Activated CD8-positive, alpha-beta memory T cell treated with anti-CD3 and anti-CD28 coated beads, Interleukin-2, amount 10 ng/mL, durations not matched to agents 7 days and 5 days (primary cell): ENCODE measurements around the gene CISH. TPM values are rescaled to one million over a fixed set of nuclear protein-coding genes. Genes with fewer than 3 reads are reported as not detected.
A peak's percentile ranks its signal among the peaks of the same experiment; 100 is the strongest.

Experiments
- ATAC-seq: fragments of 150-1000 bp; cut with Tn5 transposase; one replicate; pipeline ENCODE4 v1.10.0; 2021; ENCODE audit warnings: moderate library complexity
- CTCF ChIA-PET: fragments of 350-600 bp; sonication (Branson Sonifier 250); formaldehyde crosslinking; loops from one replicate; lab custom pipeline; 2021; ENCODE audit warnings: antibody characterized with exemption; lab: Charles Lee
- DNase-seq: peaks from one replicate; pipeline ENCODE4 v3.0.0-alpha.2; 2020
- H3K27ac Mint-ChIP-seq: one replicate; pipeline ENCODE4 v1.8.0; 2021; ENCODE audit warnings: mild to moderate bottlenecking, mixed read lengths
- H3K27me3 Mint-ChIP-seq: one replicate; pipeline ENCODE4 v1.8.0; 2021; ENCODE audit warnings: mixed read lengths
- H3K36me3 Mint-ChIP-seq: one replicate; pipeline ENCODE4 v1.8.0; 2021; ENCODE audit warnings: mild to moderate bottlenecking, mixed read lengths
- H3K4me1 Mint-ChIP-seq: one replicate; pipeline ENCODE4 v1.8.0; 2021; ENCODE audit warnings: mixed read lengths
- H3K4me3 Mint-ChIP-seq: one replicate; pipeline ENCODE4 v1.8.0; 2021; ENCODE audit warnings: mild to moderate bottlenecking, moderate library complexity, mixed read lengths
- H3K9me3 Mint-ChIP-seq: one replicate; pipeline ENCODE4 v1.8.0; 2022; ENCODE audit warnings: low read depth, mixed read lengths
- total RNA-seq, 2 experiments: library from RNA; stranded (reverse); gene quantifications; one replicate each; pipeline ENCODE4 v1.2.3, GENCODE V29; 2021

Gene CISH
- total RNA-seq, 2 experiments from 2014 or later: 266 to 369 TPM

DNA sequence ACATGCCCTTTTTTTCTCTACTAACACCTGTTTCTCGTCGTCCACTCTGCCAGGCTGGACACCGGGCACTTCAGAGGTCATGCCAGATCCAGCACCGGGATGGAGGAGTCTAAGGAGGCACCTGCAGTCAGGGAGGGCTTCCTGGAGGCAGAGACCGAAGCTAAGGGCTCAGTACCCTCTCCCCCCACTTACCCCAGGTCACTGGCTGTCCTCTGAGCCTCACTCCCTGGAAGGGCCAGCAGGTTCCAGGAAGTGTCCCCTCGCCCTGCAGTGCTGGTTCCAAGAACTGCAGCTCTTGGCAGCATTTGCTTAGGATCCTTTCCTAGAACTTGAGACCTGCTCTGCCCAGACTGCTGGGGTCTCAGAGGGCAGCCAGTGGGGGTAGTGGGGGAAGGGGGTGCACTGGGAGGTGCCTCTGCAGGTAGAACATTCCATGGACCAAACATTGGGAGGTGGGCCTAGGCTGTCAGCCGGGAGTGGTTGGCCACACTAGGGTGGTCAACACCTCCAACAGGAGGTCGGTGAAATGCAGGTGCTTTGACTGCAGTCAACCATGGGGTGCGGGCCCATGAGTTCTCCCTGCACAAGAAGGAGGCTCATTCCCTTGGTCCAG is 11.3 kb downstream of the CISH start:
- Mint-ChIP-seq H3K27me3 (no peaks in the 10 kb centered on the region), H3K4me1 (peaks cover 85% of the 10 kb centered on the region), H3K36me3 (peaks cover 33% of the 10 kb centered on the region), H3K4me3 (peak overlapping the region; percentile 45), H3K27ac (peak overlapping the region; percentile 100), H3K9me3 (no peaks in the 10 kb centered on the region)
- ATAC-seq (no peak), DNase-seq (peak; percentile 66)
- CTCF ChIA-PET: interaction anchor here (0.9 to 25.1 kb wide), 4 partner anchors 10 to 262 kb away, joined by 3 to 859 read pairs (median 154); partner anchors contain the start of genes C3orf18, CISH, HEMK1 and MAPKAPK3

DNA sequence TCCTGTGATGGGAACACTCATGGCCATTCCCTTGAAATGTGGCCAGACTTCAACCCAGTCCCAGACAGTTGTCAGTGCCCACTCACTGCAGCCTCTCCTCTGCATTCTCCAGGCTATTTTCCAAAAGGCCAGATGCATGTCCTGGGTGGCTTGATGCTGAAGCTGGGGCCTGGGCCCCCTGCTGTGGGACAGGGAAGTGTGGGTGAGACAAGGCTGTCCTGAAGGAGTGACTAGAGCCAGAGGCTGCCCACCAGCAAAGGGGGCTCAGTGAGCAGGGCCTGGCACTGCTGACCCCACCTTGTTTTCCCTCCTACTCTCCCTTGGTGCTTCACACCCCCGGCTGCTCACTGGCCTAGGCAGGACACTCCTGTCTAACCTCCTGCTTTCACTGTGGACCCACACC is 11.9 kb downstream of the CISH start:
- Mint-ChIP-seq H3K9me3 (no peaks in the 10 kb centered on the region), H3K4me1 (peaks cover 85% of the 10 kb centered on the region), H3K4me3 (no peak overlapping the region), H3K27me3 (no peaks in the 10 kb centered on the region), H3K27ac (peak overlapping the region; percentile 100), H3K36me3 (peaks cover 28% of the 10 kb centered on the region)
- DNase-seq (no peak), ATAC-seq (no peak)
- CTCF ChIA-PET: interaction anchor here (9.4 to 25.1 kb wide), 3 partner anchors 10 to 27 kb away, joined by 143 to 859 read pairs (median 164); partner anchors contain the start of genes C3orf18, CISH, HEMK1 and MAPKAPK3

- Mint-ChIP-seq H3K4me3 (no peak overlapping the region), H3K36me3 (peaks cover 23% of the 10 kb centered on the region), H3K4me1 (peaks cover 85% of the 10 kb centered on the region), H3K27me3 (no peaks in the 10 kb centered on the region), H3K9me3 (no peaks in the 10 kb centered on the region), H3K27ac (peak overlapping the region; percentile 100)
- ATAC-seq: no peak
- CTCF ChIA-PET: interaction anchor here (9.4 to 25.1 kb wide), 3 partner anchors 9 to 26 kb away, joined by 143 to 859 read pairs (median 164); partner anchors contain the start of genes C3orf18, CISH, HEMK1 and MAPKAPK3
- no peak for DNase-seq
Measured at GRCh38 chr3:50599115-50599715, 12.4 kb downstream of the CISH start.

DNA sequence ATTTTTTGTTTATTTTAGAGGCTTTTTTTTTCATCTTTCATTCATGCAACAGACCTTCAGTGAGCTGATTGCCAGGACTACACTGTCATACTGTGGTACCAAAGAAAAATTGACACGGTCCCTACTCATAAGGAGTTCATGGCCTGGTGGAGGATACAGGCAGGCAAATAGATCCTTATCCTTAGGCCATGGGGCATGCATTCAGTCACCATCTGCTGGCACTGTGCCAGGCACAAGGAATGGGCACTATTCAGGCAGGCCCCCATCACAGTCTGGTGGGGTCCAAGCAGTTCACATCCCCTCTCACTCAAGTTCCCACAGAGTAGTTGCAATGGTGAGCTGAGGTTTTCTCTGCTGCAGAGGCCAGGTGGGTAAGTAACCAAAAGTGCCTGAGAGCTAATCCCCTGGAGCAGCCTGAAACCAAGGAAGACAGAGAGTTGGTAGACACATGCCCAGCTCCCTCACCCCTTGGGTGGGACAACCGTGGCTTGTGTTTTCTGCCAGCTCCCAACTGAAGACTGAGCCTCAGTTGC is 17.3 kb downstream of the CISH start:
- DNase-seq: no peak
- CTCF ChIA-PET: interaction anchor here (1.1 to 10.3 kb wide), 4 partner anchors 8 to 21 kb away, joined by 3 to 347 read pairs (median 84); partner anchors contain the start of genes C3orf18 and HEMK1
- ATAC-seq: no peak
- H3K36me3 Mint-ChIP-seq: peaks cover 8% of the 10 kb centered on the region
- H3K4me1 Mint-ChIP-seq: peaks cover 83% of the 10 kb centered on the region
- peak overlapping the region; percentile 98 for H3K27ac Mint-ChIP-seq
- no peaks in the 10 kb centered on the region for H3K27me3 Mint-ChIP-seq
- no peak overlapping the region for H3K4me3 Mint-ChIP-seq
- no peaks in the 10 kb centered on the region for H3K9me3 Mint-ChIP-seq

DNA sequence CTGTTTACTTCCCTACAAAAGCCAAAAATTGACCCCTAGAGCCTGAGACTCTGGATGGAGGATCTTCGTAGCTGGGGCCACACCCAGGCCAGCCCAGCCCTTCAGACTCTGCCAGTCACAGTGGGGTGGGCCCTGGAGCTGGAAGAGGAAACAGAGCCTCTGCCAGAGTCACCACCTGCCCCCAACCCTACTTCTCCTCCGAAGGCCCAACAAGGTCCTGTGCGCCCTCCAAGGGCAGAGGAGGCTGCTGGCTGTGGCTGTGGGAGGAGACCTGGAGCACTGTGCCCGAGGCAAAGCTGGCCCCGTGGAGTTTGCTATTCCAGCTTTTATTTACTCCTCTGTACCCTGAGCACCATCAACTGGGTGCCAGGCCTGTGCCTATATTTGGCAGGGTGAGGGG is 19.0 kb downstream of the CISH start:
- Mint-ChIP-seq H3K9me3 (no peaks in the 10 kb centered on the region), H3K4me3 (no peak overlapping the region), H3K27me3 (no peaks in the 10 kb centered on the region), H3K27ac (peak overlapping the region; percentile 98), H3K36me3 (peaks cover 5% of the 10 kb centered on the region), H3K4me1 (peaks cover 85% of the 10 kb centered on the region)
- ATAC-seq (no peak), DNase-seq (no peak)
- CTCF ChIA-PET: interaction anchor here (1.0 to 10.3 kb wide), 4 partner anchors 10 to 256 kb away, joined by 3 to 347 read pairs (median 203); partner anchors contain the start of genes C3orf18, CISH, HEMK1 and MAPKAPK3

DNA sequence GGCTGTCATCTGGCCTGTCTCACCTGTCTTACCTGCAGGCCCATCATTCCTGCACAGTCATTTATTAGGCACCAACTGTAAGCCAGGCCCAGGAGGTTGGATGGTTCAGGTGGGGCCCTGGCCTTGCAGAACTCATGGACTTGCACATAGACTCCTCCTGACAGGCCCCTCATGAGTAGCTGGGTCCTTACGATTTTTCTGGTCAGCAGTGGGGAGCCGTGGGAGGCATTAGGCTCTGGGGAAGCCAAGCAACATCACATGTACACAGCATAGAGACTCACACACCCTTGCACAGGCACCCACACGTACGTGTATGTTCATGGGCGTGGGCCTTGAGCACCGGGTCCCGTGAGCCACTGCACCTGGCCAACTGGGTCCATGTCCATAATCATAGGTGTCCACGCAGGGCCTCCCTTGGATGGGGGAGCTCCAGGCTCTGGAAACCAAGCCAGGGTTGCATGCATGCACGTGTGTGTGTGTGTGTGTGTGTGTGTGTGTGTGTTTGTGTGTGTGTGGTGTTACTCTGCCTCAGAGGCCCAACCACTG is 20.3 kb downstream of the CISH start:
- Mint-ChIP-seq H3K9me3 (no peaks in the 10 kb centered on the region), H3K36me3 (peaks cover 7% of the 10 kb centered on the region), H3K27me3 (no peaks in the 10 kb centered on the region), H3K27ac (peak overlapping the region; percentile 98), H3K4me3 (peak overlapping the region; percentile 58), H3K4me1 (peaks cover 96% of the 10 kb centered on the region)
- CTCF ChIA-PET: interaction anchor here (1.0 to 10.3 kb wide), 10 partner anchors 10 to 293 kb away, joined by 3 to 347 read pairs (median 4); partner anchors contain the start of genes C3orf18, CISH, HEMK1 and MAPKAPK3
- peak; percentile 14 for ATAC-seq
- DNase-seq: no peak

GRCh38 chr3:50588759-50589433 is 22.7 kb downstream of the CISH start:
- Mint-ChIP-seq H3K9me3 (no peaks in the 10 kb centered on the region), H3K27ac (peak overlapping the region; percentile 98), H3K4me3 (peak overlapping the region; percentile 48), H3K36me3 (peaks cover 14% of the 10 kb centered on the region), H3K27me3 (no peaks in the 10 kb centered on the region), H3K4me1 (peaks cover 84% of the 10 kb centered on the region)
- CTCF ChIA-PET: interaction anchor here (1.0 to 10.3 kb wide), 6 partner anchors 8 to 64 kb away, joined by 4 to 347 read pairs (median 86); partner anchors contain the start of genes C3orf18, CISH, HEMK1 and MAPKAPK3
- no peak for DNase-seq
- no peak for ATAC-seq

DNA sequence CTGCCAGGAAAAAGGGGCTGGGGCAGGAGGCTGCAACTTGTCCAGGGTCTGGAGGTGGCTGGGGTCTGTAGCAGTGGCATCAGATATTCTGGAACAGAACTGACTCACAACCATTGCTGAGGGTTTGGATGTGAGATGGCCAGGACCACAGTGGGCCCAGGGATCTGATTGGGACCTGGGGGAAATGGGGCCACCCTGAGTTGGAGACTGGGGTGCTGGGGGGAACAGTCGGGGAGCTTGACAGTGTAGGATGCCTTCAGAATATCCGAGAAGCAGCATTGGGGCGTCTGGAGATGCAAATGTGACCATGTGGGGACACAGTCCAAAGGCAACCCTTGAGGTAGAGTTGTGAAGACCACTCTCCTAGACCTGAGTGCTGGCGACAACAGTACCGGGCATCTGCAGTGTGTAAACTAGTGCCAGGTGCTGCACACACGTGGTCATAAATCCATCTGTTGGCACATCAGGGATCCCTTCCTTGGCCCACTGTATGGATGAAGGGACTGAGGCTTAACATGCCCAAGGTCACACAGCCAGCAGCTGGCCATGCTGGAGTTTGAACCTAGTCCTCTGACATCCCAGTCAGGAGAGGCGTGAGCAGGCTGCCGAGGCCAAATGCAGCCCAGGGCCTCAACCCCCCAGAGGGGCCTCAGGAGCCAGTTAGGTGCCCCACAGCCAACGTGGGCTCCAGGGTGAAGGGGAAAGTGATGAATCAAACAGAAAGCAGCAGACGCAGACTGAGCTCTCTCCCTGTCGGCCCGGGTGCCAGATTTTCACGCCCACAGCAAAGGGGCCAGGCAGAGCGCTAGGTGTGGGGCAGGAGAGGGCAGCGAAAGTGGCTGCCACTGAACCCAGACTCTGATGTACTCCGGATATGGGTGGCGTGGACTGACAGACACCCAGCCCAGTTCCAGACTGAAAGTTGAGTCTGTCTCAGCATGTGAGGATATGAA is 23.5 kb downstream of the CISH start:
- Mint-ChIP-seq H3K27ac (peak overlapping the region; percentile 98), H3K27me3 (no peaks in the 10 kb centered on the region), H3K36me3 (peaks cover 19% of the 10 kb centered on the region), H3K4me1 (peaks cover 80% of the 10 kb centered on the region), H3K4me3 (peak overlapping the region; percentile 48), H3K9me3 (no peaks in the 10 kb centered on the region)
- peak; percentile 90 for DNase-seq
- CTCF ChIA-PET: interaction anchor here (1.2 to 10.3 kb wide), 5 partner anchors 14 to 65 kb away, joined by 4 to 347 read pairs (median 164); partner anchors contain the start of genes C3orf18, CISH, HEMK1 and MAPKAPK3
- peak; percentile 41 for ATAC-seq

DNA sequence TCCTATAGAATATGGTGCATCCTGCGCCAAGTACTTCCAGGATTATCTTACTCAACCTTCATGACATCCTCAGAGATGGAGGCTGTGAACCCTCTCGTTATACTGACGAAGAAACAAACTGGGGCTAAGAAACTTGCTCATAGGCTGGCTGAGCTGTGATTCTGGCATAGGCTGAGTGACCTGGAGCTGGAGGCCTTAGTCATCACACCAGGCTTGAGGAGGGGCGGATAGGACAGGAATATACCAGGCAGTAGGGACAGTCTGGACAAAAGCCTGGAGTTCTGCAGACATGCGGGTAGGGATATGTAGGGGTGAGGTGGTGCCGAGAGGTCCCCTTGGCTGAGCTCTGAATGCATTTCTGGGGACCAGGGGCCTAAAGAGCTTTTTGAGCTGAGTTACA is 24.2 kb downstream of the CISH start:
- H3K9me3 Mint-ChIP-seq: no peaks in the 10 kb centered on the region
- peaks cover 19% of the 10 kb centered on the region for H3K36me3 Mint-ChIP-seq
- no peaks in the 10 kb centered on the region for H3K27me3 Mint-ChIP-seq
- H3K27ac Mint-ChIP-seq: peak overlapping the region; percentile 98
- ATAC-seq (no peak), DNase-seq (no peak)
- H3K4me3 Mint-ChIP-seq: no peak overlapping the region
- CTCF ChIA-PET: interaction anchor here (1.2 to 10.3 kb wide), 5 partner anchors 9 to 66 kb away, joined by 3 to 347 read pairs (median 164); partner anchors contain the start of genes C3orf18, CISH, HEMK1 and MAPKAPK3
- H3K4me1 Mint-ChIP-seq: peaks cover 73% of the 10 kb centered on the region

GRCh38 chr3:50586763-50587070 is 24.9 kb downstream of the CISH start:
- Mint-ChIP-seq H3K4me1 (peaks cover 67% of the 10 kb centered on the region), H3K4me3 (no peak overlapping the region), H3K27ac (peak overlapping the region; percentile 98), H3K27me3 (no peaks in the 10 kb centered on the region), H3K9me3 (no peaks in the 10 kb centered on the region), H3K36me3 (peaks cover 22% of the 10 kb centered on the region)
- DNase-seq (no peak), ATAC-seq (no peak)
- CTCF ChIA-PET: interaction anchor here (1.2 to 10.3 kb wide), 4 partner anchors 10 to 26 kb away, joined by 3 to 347 read pairs (median 203); partner anchors contain the start of genes C3orf18, CISH, HEMK1 and MAPKAPK3

DNA sequence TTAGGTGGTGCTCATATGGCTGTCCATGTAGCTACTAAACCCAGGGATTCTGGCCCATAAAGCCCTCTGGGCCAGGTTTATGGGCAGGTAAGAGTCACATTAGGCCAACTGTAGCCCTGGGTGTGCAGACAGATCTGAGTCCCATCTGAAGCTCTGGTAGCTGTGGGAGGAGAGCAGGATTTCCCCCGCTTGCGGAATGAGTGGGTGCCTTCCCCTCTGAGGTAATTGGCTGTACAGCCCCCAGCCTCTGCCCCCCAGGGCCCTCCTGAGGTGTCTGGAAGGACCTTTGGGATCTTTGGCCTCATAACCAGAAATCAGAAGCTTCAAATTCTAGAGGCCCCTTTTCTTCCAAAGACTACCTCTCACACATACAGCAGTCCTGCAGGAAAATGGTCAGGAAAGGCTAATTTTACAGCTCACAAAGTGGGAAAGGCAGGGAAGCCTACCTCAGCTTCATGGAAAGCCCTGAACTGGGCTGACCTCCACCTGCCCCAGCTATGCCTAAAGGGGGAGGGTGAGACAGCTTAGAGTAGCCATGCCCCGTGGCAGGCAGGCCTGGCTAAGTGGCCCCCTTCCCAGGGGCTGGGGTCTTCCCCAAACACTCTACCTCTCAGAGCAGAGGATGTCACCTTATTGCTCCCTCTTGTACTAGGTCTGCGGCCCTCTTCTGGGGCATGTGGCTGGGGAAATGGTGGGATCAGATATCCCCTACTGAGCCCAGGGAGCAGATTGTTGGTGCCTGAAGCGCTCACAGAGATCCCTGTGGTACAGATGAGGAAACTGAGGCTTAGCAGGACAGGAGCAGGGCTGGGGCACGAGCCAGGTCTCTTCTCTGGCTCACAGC is 25.4 kb downstream of the CISH start:
- no peaks in the 10 kb centered on the region for H3K27me3 Mint-ChIP-seq
- CTCF ChIA-PET: interaction anchor here (1.2 to 10.3 kb wide), 4 partner anchors 11 to 27 kb away, joined by 3 to 347 read pairs (median 203); partner anchors contain the start of genes C3orf18, CISH, HEMK1 and MAPKAPK3
- ATAC-seq: no peak
- H3K9me3 Mint-ChIP-seq: no peaks in the 10 kb centered on the region
- peaks cover 23% of the 10 kb centered on the region for H3K36me3 Mint-ChIP-seq
- no peak overlapping the region for H3K4me3 Mint-ChIP-seq
- no peak for DNase-seq
- peaks cover 64% of the 10 kb centered on the region for H3K4me1 Mint-ChIP-seq
- peak overlapping the region; percentile 31 for H3K27ac Mint-ChIP-seq
